ENCODE measurements around the gene CTDNEP1.

GRCh38 chr17:7241783-7242716, 9.5 kb downstream of the CTDNEP1 start, which contains the start of gene GABARAP:
- TF ChIP-seq, protein P1, sequence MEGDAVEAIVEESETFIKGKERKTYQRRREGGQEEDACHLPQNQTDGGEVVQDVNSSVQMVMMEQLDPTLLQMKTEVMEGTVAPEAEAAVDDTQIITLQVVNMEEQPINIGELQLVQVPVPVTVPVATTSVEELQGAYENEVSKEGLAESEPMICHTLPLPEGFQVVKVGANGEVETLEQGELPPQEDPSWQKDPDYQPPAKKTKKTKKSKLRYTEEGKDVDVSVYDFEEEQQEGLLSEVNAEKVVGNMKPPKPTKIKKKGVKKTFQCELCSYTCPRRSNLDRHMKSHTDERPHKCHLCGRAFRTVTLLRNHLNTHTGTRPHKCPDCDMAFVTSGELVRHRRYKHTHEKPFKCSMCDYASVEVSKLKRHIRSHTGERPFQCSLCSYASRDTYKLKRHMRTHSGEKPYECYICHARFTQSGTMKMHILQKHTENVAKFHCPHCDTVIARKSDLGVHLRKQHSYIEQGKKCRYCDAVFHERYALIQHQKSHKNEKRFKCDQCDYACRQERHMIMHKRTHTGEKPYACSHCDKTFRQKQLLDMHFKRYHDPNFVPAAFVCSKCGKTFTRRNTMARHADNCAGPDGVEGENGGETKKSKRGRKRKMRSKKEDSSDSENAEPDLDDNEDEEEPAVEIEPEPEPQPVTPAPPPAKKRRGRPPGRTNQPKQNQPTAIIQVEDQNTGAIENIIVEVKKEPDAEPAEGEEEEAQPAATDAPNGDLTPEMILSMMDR (IDR thresholded peaks at IDR 0.05): peak in 2 of 7 experiments; percentile 5 to 11
- TF ChIP-seq POLR2A (IDR thresholded peaks at IDR 0.05): peak; percentile 70 to 84 (median 83)
